ENCODE data around the gene CAPZB.

GRCh38 chr1:19489996-19490395 lies 4.7 kb upstream of the CAPZB start:
- TF ChIP-seq CTCF (IDR thresholded peaks at IDR 0.05) = no peak
- no peak for TF ChIP-seq EP300 (IDR thresholded peaks at IDR 0.05)
- no peak for TF ChIP-seq POLR2A (IDR thresholded peaks at IDR 0.05)
